GM12875 (cell line): ENCODE results near the gene IGFBP3.

Experiments
- H3K4me3 ChIP-seq: one replicate; pipeline ENCODE4 v1.5.1; 2011; ENCODE audit warnings: low read depth, low read length, control low read depth
- TF ChIP-seq, protein P1 (sequence below): IDR thresholded peaks from 2 replicates; pipeline ENCODE4 v1.5.1; 2011; ENCODE audit warnings: low read depth, mild to moderate bottlenecking, control low read depth, inconsistent platforms, low read length, moderate library complexity, borderline replicate concordance; ENCODE audit not compliant: insufficient read depth

The IGFBP3 gene

DNA sequence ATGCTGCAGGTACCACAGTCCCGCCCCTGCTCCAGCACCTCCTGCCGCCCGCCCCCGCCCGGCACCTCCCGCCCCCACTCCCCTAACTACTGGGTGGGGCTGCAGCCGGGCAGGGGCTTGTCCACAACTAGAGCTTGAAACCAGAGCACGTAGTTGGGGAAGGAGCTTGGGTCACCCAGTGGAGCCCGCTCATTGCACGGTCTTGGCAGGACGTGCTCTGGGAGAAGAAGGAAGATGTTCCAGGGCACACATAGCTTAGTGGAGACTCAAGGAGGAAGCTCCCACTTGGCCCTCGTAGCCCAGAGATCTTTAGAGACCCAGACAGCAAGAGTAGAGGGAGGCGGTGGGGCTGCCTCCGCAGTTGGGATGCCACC, 32.1 kb downstream of the IGFBP3 start:
- TF ChIP-seq, protein P1, sequence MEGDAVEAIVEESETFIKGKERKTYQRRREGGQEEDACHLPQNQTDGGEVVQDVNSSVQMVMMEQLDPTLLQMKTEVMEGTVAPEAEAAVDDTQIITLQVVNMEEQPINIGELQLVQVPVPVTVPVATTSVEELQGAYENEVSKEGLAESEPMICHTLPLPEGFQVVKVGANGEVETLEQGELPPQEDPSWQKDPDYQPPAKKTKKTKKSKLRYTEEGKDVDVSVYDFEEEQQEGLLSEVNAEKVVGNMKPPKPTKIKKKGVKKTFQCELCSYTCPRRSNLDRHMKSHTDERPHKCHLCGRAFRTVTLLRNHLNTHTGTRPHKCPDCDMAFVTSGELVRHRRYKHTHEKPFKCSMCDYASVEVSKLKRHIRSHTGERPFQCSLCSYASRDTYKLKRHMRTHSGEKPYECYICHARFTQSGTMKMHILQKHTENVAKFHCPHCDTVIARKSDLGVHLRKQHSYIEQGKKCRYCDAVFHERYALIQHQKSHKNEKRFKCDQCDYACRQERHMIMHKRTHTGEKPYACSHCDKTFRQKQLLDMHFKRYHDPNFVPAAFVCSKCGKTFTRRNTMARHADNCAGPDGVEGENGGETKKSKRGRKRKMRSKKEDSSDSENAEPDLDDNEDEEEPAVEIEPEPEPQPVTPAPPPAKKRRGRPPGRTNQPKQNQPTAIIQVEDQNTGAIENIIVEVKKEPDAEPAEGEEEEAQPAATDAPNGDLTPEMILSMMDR: no peak
- no peak overlapping the region for H3K4me3 ChIP-seq

DNA sequence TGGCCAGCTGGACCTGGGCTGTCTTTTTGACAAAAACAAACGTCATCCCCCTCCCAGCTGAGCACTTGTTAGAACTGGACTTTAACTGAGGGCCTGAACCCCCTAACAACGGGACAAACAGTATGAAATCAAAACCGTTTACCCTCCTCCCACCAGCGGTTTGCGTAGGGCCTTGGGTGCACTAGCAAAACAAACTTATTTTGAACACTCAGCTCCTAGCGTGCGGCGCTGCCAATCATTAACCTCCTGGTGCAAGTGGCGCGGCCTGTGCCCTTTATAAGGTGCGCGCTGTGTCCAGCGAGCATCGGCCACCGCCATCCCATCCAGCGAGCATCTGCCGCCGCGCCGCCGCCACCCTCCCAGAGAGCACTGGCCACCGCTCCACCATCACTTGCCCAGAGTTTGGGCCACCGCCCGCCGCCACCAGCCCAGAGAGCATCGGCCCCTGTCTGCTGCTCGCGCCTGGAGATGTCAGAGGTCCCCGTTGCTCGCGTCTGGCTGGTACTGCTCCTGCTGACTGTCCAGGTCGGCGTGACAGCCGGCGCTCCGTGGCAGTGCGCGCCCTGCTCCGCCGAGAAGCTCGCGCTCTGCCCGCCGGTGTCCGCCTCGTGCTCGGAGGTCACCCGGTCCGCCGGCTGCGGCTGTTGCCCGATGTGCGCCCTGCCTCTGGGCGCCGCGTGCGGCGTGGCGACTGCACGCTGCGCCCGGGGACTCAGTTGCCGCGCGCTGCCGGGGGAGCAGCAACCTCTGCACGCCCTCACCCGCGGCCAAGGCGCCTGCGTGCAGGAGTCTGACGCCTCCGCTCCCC, 32.7 kb downstream of the IGFBP3 start, which contains the start of gene IGFBP1:
Gene IGFBP1, plus strand, starts transcription at position 304 of the 808 bp plus-strand sequence. Its CDS starts 165 bp downstream, at position 469.
- no peak within 1 kb of the TSS for H3K4me3 ChIP-seq
- TF ChIP-seq, protein P1: no peak

DNA sequence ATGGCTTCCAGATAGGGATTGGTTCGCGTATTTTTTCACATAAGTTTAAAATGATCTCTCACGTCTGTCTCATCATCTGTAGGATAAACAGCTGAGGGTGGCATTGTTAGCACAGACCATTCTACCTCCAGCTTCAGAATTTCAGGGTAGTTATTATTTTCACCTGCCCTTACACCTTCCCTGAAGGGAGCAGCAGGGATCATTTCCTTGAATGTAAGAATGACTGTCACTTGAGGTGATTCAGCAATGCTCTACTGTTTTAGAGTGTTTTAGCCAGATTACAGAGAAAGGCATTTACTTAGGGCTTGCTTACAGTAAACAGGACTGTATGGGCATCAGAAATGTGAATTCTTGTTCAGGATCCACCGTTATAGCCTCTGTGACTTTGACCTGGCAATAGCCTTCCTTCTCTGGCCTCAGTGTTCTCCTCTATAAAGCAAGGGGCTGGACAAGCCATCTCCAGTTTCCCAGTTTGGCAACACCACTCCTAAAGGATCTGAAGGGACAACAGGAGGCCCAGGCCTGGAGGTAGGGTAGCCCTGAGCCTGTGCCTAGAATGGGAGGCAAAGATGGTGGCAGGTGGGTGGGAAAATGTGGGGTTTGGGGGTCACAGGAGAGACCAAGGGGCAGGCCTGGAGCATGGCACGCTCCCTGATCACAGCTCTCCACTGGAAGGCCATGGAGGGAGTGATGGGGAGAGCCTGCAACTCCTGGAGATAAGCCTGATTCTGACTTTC, 34.0 kb downstream of the IGFBP3 start:
- H3K4me3 ChIP-seq: no peak overlapping the region
- TF ChIP-seq, protein P1: no peak

DNA sequence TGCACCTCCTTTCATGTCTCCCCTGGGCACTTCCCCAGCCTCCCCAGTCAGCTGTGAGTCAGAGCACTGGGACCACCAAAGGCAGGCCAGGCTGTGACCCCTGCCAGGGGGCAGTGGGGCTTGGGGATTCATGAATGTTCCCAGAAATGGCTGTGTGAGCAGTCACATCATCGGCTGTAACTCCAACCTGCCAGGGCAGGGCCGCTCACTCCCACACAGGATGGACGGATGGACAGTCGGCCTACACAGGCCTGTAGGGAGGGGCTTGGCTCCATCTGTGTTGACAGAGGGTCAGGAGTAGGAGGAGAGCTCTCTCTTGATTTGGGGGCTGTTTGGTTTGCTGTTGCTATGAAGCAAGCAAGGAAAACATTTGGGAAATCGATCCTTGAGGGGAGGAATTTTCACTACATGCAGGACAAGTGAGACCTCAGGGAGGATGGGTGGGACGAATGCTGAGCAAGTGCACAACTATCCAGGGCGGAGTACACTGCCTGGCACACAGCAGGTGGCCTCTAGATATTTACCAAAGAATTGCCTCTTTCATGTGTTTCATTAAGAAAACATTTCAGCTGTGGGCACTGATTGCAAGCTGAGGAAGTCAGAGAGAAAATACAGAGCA, 35.7 kb downstream of the IGFBP3 start:
- TF ChIP-seq, protein P1: no peak
- no peak overlapping the region for H3K4me3 ChIP-seq

DNA sequence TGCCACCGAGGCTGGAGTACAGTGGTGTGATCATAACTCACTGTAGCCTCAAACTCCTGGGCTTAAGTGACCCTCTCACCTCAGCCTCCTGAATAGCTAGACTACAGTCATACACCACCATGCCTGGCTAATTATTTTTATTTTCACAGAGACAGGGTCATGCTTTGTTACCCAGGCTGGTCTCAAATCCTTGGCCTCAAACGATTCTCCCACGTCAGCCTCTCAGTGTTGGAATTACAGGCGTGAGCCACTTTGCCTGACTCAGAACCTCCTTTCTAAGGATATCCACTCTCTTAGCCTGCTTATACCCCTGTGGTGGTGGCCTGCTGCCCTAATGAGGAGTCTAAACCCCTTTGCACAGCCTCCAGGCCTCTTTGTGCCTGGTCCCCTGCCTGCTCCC, 36.9 kb downstream of the IGFBP3 start:
- TF ChIP-seq, protein P1: no peak
- H3K4me3 ChIP-seq: no peak overlapping the region

DNA sequence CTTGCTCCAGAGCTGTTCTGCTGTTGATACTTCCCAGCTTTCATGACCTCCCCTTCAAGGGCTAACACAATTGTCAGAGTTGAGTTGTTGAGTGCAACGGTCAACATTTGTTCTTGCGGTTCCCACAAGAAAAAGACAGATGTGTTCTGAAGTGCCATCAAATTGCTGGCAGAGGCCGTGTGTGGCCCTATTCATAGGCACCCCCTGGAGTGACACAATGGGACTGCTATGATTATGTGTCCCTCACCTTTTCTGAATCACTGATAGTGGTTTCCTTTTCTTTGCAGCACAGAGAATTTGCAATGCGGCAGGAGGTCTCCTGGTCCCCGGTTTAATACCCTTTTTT, 38.6 kb downstream of the IGFBP3 start:
- TF ChIP-seq, protein P1: no peak
- H3K4me3 ChIP-seq: no peak overlapping the region
